ENCODE measurements around the gene ATP5PD. TPM values are rescaled to one million over a fixed set of nuclear protein-coding genes. Genes with fewer than 3 reads are reported as not detected.
A peak's percentile ranks its signal among the peaks of the same experiment; 100 is the strongest.

The ATP5PD gene
- total and polyA plus RNA-seq, 2 of the 13 experiments (the other 11 are each of a cell fraction or from before 2014, with no cell fraction given), result 158 to 428 TPM

DNA sequence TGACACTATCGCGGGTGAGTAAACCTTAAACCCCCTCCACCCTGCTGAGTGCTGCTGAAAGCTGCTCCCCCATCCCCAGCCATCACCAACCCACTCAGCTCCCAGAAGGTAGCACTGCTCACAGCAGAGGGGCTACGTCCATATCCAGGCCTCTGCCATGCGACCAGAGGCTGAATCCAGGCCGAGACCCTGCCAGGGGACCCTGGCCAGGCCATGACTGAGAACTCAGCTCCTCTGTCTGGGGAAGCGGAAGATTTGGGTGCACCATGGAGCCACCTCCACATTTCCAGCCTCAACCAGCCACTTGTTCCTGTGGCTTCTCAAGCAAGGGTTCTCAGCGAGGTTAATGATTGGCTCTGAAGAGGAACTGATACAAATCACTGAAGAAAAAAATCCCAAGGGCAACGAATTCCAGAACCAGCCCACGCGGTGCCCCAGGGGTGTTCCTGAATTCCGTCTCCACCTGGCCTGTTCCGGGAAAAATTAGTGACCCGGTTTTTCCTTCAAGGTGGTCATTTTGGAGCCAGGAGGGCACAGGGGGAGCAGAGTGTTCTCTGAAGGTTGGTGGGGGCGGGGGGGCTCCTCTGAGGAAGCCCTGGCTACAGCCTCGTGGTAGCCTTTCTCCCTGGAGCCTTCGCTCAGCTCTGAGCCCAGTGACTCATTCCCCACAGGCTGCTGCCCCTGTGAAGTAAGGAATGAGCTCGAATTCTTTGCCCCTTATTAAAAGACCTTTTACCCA is 31.7 kb upstream of the ATP5PD start (continued):
- TF ChIP-seq, protein P1, sequence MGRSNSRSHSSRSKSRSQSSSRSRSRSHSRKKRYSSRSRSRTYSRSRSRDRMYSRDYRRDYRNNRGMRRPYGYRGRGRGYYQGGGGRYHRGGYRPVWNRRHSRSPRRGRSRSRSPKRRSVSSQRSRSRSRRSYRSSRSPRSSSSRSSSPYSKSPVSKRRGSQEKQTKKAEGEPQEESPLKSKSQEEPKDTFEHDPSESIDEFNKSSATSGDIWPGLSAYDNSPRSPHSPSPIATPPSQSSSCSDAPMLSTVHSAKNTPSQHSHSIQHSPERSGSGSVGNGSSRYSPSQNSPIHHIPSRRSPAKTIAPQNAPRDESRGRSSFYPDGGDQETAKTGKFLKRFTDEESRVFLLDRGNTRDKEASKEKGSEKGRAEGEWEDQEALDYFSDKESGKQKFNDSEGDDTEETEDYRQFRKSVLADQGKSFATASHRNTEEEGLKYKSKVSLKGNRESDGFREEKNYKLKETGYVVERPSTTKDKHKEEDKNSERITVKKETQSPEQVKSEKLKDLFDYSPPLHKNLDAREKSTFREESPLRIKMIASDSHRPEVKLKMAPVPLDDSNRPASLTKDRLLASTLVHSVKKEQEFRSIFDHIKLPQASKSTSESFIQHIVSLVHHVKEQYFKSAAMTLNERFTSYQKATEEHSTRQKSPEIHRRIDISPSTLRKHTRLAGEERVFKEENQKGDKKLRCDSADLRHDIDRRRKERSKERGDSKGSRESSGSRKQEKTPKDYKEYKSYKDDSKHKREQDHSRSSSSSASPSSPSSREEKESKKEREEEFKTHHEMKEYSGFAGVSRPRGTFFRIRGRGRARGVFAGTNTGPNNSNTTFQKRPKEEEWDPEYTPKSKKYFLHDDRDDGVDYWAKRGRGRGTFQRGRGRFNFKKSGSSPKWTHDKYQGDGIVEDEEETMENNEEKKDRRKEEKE (IDR thresholded peaks at IDR 0.05), result no peak
- peak; percentile 61; the same call in 1 of the 2 replicates for TF ChIP-seq ZNF296 (CRISPR knock-in tag; conservative IDR thresholded peaks at IDR 0.05)
- no peak for TF ChIP-seq TAF15 (IDR thresholded peaks at IDR 0.05; ENCODE audit: low read depth, low read length, poor library complexity, severe bottlenecking)
- TF ChIP-seq ZNF761 (CRISPR knock-in tag; conservative IDR thresholded peaks at IDR 0.05), result no peak
- no peak for TF ChIP-seq XBP1 (CRISPR knock-in tag; IDR thresholded peaks at IDR 0.05)
- no peak for TF ChIP-seq BRCA1 (CRISPR knock-in tag; IDR thresholded peaks at IDR 0.05)
- no peak for TF ChIP-seq RBM22 (optimal IDR thresholded peaks at IDR 0.05; ENCODE audit: low read length)
- TF ChIP-seq, protein P2, sequence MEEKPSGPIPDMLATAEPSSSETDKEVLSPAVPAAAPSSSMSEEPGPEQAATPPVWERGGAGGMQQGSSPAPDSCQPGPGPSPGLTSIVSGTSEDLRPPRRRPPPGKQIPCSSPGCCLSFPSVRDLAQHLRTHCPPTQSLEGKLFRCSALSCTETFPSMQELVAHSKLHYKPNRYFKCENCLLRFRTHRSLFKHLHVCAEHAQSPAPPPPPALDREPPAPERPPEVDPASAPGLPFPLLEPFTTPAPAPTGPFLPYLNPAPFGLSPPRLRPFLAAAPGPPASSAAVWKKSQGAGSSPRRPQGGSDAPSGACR (CRISPR knock-in tag; IDR thresholded peaks at IDR 0.05), result no peak
- TF ChIP-seq, protein P3, sequence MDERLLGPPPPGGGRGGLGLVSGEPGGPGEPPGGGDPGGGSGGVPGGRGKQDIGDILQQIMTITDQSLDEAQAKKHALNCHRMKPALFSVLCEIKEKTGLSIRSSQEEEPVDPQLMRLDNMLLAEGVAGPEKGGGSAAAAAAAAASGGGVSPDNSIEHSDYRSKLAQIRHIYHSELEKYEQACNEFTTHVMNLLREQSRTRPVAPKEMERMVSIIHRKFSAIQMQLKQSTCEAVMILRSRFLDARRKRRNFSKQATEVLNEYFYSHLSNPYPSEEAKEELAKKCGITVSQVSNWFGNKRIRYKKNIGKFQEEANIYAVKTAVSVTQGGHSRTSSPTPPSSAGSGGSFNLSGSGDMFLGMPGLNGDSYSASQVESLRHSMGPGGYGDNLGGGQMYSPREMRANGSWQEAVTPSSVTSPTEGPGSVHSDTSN (CRISPR knock-in tag; IDR thresholded peaks at IDR 0.05), result no peak
- 0 out of 2 replicates have a peak, but pooled peaks have one; percentile 3 for TF ChIP-seq NFATC3 (CRISPR knock-in tag; IDR thresholded peaks at IDR 0.05)
- TF ChIP-seq ZNF616 (CRISPR knock-in tag; IDR thresholded peaks at IDR 0.05; ENCODE audit: low read depth), result no peak
- no peak for TF ChIP-seq PHF20 (CRISPR knock-in tag; IDR thresholded peaks at IDR 0.05)
- TF ChIP-seq, protein P4, sequence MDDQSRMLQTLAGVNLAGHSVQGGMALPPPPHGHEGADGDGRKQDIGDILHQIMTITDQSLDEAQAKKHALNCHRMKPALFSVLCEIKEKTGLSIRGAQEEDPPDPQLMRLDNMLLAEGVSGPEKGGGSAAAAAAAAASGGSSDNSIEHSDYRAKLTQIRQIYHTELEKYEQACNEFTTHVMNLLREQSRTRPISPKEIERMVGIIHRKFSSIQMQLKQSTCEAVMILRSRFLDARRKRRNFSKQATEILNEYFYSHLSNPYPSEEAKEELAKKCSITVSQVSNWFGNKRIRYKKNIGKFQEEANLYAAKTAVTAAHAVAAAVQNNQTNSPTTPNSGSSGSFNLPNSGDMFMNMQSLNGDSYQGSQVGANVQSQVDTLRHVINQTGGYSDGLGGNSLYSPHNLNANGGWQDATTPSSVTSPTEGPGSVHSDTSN (CRISPR knock-in tag; IDR thresholded peaks at IDR 0.05; ENCODE audit: borderline replicate concordance), result no peak
- peak; percentile 11; the same call in 1 of the 2 replicates for TF ChIP-seq HDAC2 (CRISPR knock-in tag; IDR thresholded peaks at IDR 0.05)
- TF ChIP-seq, protein P5, sequence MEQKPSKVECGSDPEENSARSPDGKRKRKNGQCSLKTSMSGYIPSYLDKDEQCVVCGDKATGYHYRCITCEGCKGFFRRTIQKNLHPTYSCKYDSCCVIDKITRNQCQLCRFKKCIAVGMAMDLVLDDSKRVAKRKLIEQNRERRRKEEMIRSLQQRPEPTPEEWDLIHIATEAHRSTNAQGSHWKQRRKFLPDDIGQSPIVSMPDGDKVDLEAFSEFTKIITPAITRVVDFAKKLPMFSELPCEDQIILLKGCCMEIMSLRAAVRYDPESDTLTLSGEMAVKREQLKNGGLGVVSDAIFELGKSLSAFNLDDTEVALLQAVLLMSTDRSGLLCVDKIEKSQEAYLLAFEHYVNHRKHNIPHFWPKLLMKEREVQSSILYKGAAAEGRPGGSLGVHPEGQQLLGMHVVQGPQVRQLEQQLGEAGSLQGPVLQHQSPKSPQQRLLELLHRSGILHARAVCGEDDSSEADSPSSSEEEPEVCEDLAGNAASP (CRISPR knock-in tag; IDR thresholded peaks at IDR 0.05; ENCODE audit: borderline replicate concordance), result 0 out of 2 replicates have a peak, but pooled peaks have one; percentile 3
- TF ChIP-seq ZNF180 (CRISPR knock-in tag; IDR thresholded peaks at IDR 0.05; ENCODE audit: borderline replicate concordance, low read depth), result no peak
- TF ChIP-seq, protein P6, sequence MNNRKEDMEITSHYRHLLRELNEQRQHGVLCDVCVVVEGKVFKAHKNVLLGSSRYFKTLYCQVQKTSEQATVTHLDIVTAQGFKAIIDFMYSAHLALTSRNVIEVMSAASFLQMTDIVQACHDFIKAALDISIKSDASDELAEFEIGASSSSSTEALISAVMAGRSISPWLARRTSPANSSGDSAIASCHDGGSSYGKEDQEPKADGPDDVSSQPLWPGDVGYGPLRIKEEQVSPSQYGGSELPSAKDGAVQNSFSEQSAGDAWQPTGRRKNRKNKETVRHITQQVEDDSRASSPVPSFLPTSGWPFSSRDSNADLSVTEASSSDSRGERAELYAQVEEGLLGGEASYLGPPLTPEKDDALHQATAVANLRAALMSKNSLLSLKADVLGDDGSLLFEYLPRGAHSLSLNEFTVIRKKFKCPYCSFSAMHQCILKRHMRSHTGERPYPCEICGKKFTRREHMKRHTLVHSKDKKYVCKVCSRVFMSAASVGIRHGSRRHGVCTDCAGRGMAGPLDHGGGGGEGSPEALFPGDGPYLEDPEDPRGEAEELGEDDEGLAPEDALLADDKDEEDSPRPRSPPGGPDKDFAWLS (CRISPR knock-in tag; IDR thresholded peaks at IDR 0.05; ENCODE audit: borderline replicate concordance), result no peak
- TF ChIP-seq, protein P7, sequence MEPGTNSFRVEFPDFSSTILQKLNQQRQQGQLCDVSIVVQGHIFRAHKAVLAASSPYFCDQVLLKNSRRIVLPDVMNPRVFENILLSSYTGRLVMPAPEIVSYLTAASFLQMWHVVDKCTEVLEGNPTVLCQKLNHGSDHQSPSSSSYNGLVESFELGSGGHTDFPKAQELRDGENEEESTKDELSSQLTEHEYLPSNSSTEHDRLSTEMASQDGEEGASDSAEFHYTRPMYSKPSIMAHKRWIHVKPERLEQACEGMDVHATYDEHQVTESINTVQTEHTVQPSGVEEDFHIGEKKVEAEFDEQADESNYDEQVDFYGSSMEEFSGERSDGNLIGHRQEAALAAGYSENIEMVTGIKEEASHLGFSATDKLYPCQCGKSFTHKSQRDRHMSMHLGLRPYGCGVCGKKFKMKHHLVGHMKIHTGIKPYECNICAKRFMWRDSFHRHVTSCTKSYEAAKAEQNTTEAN (CRISPR knock-in tag; conservative IDR thresholded peaks at IDR 0.05), result no peak
